BJ (cell line): ENCODE results near the gene SDK1. TPM values are rescaled to one million over a fixed set of nuclear protein-coding genes. Genes with fewer than 3 reads are reported as not detected.

Source experiments
- CTCF ChIA-PET: fragments of 350-600 bp; formaldehyde crosslinking; extraction: SDS; loops from one replicate; lab custom pipeline; 2021; ENCODE audit warnings: antibody characterized with exemption, inconsistent platforms; lab: Yijun Ruan, JAX
- POLR2A ChIA-PET: fragments of 300-600 bp; sonication (Branson Sonifier 250); formaldehyde crosslinking; extraction: SDS; loops from one replicate; lab custom pipeline; 2021; ENCODE audit warnings: antibody characterized with exemption; lab: Charles Lee
- DNase-seq: peaks from one replicate; pipeline ENCODE4 v3.0.0-alpha.2; 2011; ENCODE audit warnings: low read depth
- H3K27me3 ChIP-seq: 2 replicates; pipeline ENCODE4 v1.6.0; 2011; ENCODE audit warnings: low read length; ENCODE audit not compliant: control insufficient read depth, insufficient read depth
- H3K36me3 ChIP-seq: 2 replicates; pipeline ENCODE4 v1.5.1; 2011; ENCODE audit warnings: low read length; ENCODE audit not compliant: control insufficient read depth, insufficient read depth
- H3K4me3 ChIP-seq: 2 replicates; pipeline ENCODE4 v1.5.1; 2011; ENCODE audit warnings: low read depth, mild to moderate bottlenecking, control low read depth, low read length
- polyA plus RNA-seq: library from polyadenylated mRNA; depleted of rRNA; stranded (reverse); fragments of >200 nt; gene quantifications from 2 replicates; pipeline ENCODE4 v1.2.3, GENCODE V29; 2011
- TF ChIP-seq, protein P1 (sequence below): IDR thresholded peaks from 2 replicates; pipeline ENCODE4 v1.5.1; 2011; ENCODE audit warnings: low read depth, mild to moderate bottlenecking, control low read depth, inconsistent platforms, low read length, moderate library complexity; ENCODE audit not compliant: insufficient read depth

The SDK1 gene
- polyA plus RNA-seq, 1 experiment, result 0.01 TPM

DNA sequence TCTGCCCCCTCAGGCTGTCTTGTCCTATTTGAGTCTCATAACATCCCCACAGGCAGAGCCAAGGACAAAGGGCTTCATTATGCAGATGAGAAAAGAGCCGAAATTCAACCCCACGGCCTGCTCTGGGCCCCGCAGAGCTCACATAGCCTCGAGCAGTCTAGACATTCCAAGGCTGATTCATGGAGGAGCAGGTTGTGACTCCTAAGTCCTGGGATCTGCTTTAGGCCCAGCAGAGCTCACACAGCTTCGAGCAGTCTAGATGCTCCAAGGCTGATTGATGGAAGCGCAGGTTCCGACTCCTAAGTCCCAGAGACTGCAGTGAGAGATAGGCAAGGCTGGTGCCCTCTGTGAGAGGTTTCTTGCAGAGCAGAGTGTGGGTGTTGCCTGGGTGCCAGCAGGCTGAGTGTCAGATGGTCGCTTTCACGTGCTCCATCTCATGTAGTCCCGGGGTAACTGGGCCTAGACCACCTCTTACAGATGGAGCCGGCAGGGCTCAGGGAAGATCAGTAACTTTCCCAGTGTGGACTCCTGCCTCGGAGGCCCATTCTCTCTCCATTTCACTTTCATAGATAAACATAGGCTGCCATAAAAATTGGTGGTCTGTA is 944.9 kb downstream of the SDK1 start:
- DNase-seq, result no peak
- TF ChIP-seq, protein P1, sequence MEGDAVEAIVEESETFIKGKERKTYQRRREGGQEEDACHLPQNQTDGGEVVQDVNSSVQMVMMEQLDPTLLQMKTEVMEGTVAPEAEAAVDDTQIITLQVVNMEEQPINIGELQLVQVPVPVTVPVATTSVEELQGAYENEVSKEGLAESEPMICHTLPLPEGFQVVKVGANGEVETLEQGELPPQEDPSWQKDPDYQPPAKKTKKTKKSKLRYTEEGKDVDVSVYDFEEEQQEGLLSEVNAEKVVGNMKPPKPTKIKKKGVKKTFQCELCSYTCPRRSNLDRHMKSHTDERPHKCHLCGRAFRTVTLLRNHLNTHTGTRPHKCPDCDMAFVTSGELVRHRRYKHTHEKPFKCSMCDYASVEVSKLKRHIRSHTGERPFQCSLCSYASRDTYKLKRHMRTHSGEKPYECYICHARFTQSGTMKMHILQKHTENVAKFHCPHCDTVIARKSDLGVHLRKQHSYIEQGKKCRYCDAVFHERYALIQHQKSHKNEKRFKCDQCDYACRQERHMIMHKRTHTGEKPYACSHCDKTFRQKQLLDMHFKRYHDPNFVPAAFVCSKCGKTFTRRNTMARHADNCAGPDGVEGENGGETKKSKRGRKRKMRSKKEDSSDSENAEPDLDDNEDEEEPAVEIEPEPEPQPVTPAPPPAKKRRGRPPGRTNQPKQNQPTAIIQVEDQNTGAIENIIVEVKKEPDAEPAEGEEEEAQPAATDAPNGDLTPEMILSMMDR, result no peak
- H3K27me3 ChIP-seq, result no peaks in the 10 kb centered on the region
- CTCF ChIA-PET, result no interaction called here
- POLR2A ChIA-PET, result no interaction called here
- H3K4me3 ChIP-seq, result no peak overlapping the region
- H3K36me3 ChIP-seq, result no peaks in the 10 kb centered on the region

DNA sequence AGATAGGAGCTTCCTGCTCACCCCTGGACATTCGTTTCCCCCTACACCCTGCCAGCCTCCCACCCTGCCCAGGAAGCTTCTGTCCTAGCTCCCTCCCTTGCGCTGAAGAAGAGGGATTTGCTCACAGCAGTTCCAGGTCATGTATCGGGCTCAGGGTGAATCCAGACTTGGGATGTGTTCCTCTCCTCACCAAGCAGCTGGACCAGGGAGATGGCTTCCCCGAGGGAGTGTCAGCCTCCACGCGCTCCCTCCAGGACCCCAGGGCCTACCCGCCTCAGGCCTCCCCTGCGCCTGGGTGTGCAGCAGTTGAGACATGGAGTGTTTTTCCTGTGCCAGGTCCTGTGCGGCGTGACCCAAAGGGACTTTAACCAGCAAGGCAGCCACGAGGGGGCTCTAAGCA is 945.5 kb downstream of the SDK1 start:
- TF ChIP-seq, protein P1, result no peak
- ChIA-PET CTCF (no interaction called here), POLR2A (no interaction called here)

DNA sequence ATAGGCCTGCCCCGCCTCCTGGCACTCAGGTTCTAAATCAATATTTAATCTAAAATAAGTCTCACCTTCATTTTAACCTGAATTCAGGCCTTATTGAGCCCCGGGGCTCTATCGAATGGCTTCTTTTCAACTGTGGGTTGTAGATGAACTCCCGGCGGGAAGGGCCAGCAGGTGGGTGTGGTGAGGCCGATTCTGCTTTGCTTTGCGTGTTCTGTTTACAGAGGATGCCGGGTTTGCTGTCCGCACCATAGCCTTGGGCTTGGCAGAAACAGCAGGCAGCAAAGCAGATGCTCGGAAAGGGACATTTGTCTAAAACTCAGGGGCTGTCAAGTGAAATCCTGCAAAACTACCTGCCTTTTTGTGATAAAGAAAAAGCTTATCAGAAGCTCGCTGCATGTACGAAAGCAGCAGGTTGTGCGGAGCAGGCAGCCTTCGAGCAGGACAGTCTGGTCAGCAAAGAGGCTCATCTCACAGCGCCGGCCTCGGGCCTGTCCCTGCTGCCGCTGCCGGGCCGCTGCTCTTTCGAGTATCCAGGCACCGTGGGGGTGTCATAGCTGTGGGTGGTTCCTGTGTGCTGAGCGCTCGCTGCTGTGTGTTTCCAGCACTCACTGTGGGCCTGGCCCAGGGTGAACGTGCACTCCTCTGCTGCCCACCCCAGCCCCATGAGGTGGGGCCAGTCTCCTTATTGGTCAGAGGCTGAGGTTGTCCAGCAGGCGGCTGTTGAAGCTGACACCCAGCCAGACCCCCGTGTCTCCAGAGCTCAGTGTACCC is 946.2 kb downstream of the SDK1 start:
- Histone ChIP-seq H3K27me3 (no peaks in the 10 kb centered on the region), H3K36me3 (no peaks in the 10 kb centered on the region), H3K4me3 (no peak overlapping the region)
- CTCF ChIA-PET, result no interaction called here
- POLR2A ChIA-PET, result no interaction called here
- TF ChIP-seq, protein P1, result no peak
- no peak for DNase-seq

More for the DNA sequence above, 945.5 kb downstream of the SDK1 start:
- H3K27me3 ChIP-seq, result no peaks in the 10 kb centered on the region
- H3K4me3 ChIP-seq, result no peak overlapping the region
- H3K36me3 ChIP-seq, result no peaks in the 10 kb centered on the region
- no peak for DNase-seq

DNA sequence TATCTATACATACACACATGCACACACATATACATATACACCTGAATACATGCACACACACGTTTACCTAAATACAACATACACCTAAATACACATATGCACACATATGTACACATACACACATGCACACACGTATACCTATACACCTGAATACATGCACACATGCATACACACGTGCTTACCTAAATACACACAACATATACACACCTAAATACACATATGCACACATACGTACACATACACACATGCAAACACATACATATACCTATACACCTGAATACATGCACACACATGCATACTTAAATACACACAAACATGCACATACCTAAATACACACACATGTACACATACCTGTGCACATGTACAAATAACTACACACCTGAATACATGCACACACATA is 947.2 kb downstream of the SDK1 start:
- Histone ChIP-seq H3K4me3 (no peak overlapping the region), H3K27me3 (no peaks in the 10 kb centered on the region), H3K36me3 (no peaks in the 10 kb centered on the region)
- POLR2A ChIA-PET, result no interaction called here
- TF ChIP-seq, protein P1, result no peak
- DNase-seq, result no peak
- CTCF ChIA-PET, result no interaction called here

DNA sequence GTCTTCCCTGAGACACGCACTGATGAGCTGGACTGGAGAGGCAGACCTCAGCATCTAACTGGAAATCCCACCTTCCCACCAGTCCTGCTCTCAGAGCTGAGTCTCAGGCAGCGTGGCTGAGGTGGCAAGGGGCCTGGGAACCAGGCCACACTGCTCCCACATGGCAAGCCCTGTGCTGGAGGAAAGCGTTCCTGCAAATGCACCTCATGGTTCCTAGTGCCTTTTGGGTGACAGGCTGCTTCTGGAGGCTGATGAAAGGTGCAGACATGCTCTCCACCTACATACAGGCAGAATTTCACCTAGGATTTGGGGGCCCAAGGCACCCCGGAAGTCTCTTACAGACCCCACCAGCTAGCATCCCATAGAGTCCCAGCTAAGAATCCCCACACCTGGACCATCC is 948.2 kb downstream of the SDK1 start:
- Histone ChIP-seq H3K36me3 (no peaks in the 10 kb centered on the region), H3K27me3 (no peaks in the 10 kb centered on the region), H3K4me3 (no peak overlapping the region)
- no peak for DNase-seq
- ChIA-PET CTCF (no interaction called here), POLR2A (no interaction called here)
- TF ChIP-seq, protein P1, result no peak
